Uterus (tissue), 4 donors: ENCODE measurements around the gene EPB41L2. TPM values are rescaled to one million over a fixed set of nuclear protein-coding genes. Genes with fewer than 3 reads are reported as not detected.
"Not testable (repeated sequence)": the region's sequence is repeated elsewhere in the genome, so short reads cannot be mapped to it uniquely, and the experiment has no call there.

Source experiments
- DNase-seq, 2 donors: peaks; one replicate each; pipeline ENCODE4 v3.0.0-alpha.2; 2019 to 2020
- H3K27ac ChIP-seq, 2 donors: fragments of 200-600 bp; sonication (generic); 1 replicate in 1 of 2; 2 replicates in 1 of 2; pipeline ENCODE4 v1.5.1; 2016 to 2018
- H3K27me3 ChIP-seq, 2 donors: fragments of 200-600 bp; sonication (generic); one replicate each; pipeline ENCODE4 v1.5.1; 2018 to 2019; ENCODE audit warnings: control low read depth in 1 of 2
- H3K36me3 ChIP-seq, 2 donors: fragments of 200-600 bp; sonication (generic); one replicate each; pipeline ENCODE4 v1.5.1; 2019; ENCODE audit warnings: control low read depth in 1 of 2
- H3K4me1 ChIP-seq, 2 donors: fragments of 200-600 bp; sonication (generic); one replicate each; pipeline ENCODE4 v1.5.1; 2018 to 2019; ENCODE audit warnings: control low read depth in 1 of 2
- H3K4me3 ChIP-seq, 2 donors: fragments of 200-600 bp; sonication (generic); 1 replicate in 1 of 2; 2 replicates in 1 of 2; pipeline ENCODE4 v1.5.1; 2018 to 2019; ENCODE audit warnings: mild to moderate bottlenecking in 1 of 2
- H3K9me3 ChIP-seq, 2 donors: fragments of 200-600 bp; sonication (generic); one replicate each; pipeline ENCODE4 v1.5.1; 2019; ENCODE audit warnings: control low read depth in 1 of 2
- CTCF ChIP-seq, 4 experiments: fragments of 200-600 bp in 2 of 4; fragments of 450-650 bp in 2 of 4; sonication (generic) in 2 of 4; IDR thresholded peaks; one replicate each; pipeline ENCODE4 v1.5.1; 2016 to 2019; ENCODE audit warnings: antibody characterized with exemption in 4 of 4, mild to moderate bottlenecking in 2 of 4, moderate library complexity in 1 of 4
- POLR2A ChIP-seq, 2 donors: fragments of 450-650 bp; IDR thresholded peaks; one replicate each; pipeline ENCODE4 v1.6.1; 2016; ENCODE audit warnings: antibody characterized with exemption in 2 of 2, mild to moderate bottlenecking in 1 of 2, moderate library complexity in 1 of 2
- intact Hi-C: fragments of 100-400 bp; cut with DNase I; formaldehyde crosslinking; loops from one replicate; pipeline ENCODE4 v1.15.1; 2023; ENCODE audit warnings: low total_unique reads
- total RNA-seq, 4 donors: library from RNA; depleted of rRNA in 3 of 4; stranded (reverse); fragments of >200 nt in 3 of 4; gene quantifications; one replicate each; pipeline versions ENCODE4 v1.1.0 to v1.2.4, GENCODE V29; 2014 to 2023
- donor health status: DM: yes; HTN: yes; CAD: no.

The EPB41L2 gene
- total RNA-seq, 4 donors from 2014 or later, result 72.5 to 237 (median 148) TPM

- Histone ChIP-seq H3K27me3 (no peaks in the 10 kb centered on the region), H3K4me3 (no peak overlapping the region), H3K36me3 (no peaks in the 10 kb centered on the region), H3K4me1 (no peaks in the 10 kb centered on the region), H3K27ac (no peak overlapping the region), H3K9me3 (no peaks in the 10 kb centered on the region)
- DNase-seq, result no peak
- TF ChIP-seq POLR2A (IDR thresholded peaks at IDR 0.05) (no peak), CTCF (IDR thresholded peaks at IDR 0.05) (no peak)
- intact Hi-C loops, result no loop called here
Measured at GRCh38 chr6:130922922-130923321, 140.1 kb downstream of the EPB41L2 start.

- H3K4me1 ChIP-seq, result no peaks in the 10 kb centered on the region
- no peaks in the 10 kb centered on the region for H3K9me3 ChIP-seq
- no peak for DNase-seq
- no peaks in the 10 kb centered on the region for H3K27me3 ChIP-seq
- no peaks in the 10 kb centered on the region for H3K36me3 ChIP-seq
- no peak for TF ChIP-seq POLR2A (IDR thresholded peaks at IDR 0.05)
- TF ChIP-seq CTCF (IDR thresholded peaks at IDR 0.05), result no peak
- H3K27ac ChIP-seq, result no peak overlapping the region
- intact Hi-C loops, result no loop called here
- H3K4me3 ChIP-seq, result no peak overlapping the region
Measured at GRCh38 chr6:130920969-130921368, 142.1 kb downstream of the EPB41L2 start.

- intact Hi-C loops, result no loop called here
- no peak overlapping the region for H3K4me3 ChIP-seq
- H3K4me1 ChIP-seq, result no peaks in the 10 kb centered on the region
- TF ChIP-seq CTCF (IDR thresholded peaks at IDR 0.05) (no peak), POLR2A (IDR thresholded peaks at IDR 0.05) (no peak)
- no peaks in the 10 kb centered on the region for H3K36me3 ChIP-seq
- no peak overlapping the region for H3K27ac ChIP-seq
- no peaks in the 10 kb centered on the region for H3K9me3 ChIP-seq
- H3K27me3 ChIP-seq, result no peaks in the 10 kb centered on the region
- DNase-seq, result no peak
Measured at GRCh38 chr6:130918171-130918570, 144.9 kb downstream of the EPB41L2 start.

GRCh38 chr6:130915606-130916005 lies 147.4 kb downstream of the EPB41L2 start:
- DNase-seq, H3K36me3 ChIP-seq, H3K27ac ChIP-seq, H3K27me3 ChIP-seq, H3K9me3 ChIP-seq, intact Hi-C loops, H3K4me3 ChIP-seq, H3K4me1 ChIP-seq: not testable (repeated sequence)

- Histone ChIP-seq H3K9me3 (no peaks in the 10 kb centered on the region), H3K4me3 (no peak overlapping the region), H3K4me1 (no peaks in the 10 kb centered on the region), H3K27ac (no peak overlapping the region), H3K36me3 (no peaks in the 10 kb centered on the region), H3K27me3 (no peaks in the 10 kb centered on the region)
- TF ChIP-seq CTCF (IDR thresholded peaks at IDR 0.05) (no peak), POLR2A (IDR thresholded peaks at IDR 0.05) (no peak)
- DNase-seq, result no peak
- intact Hi-C loops, result no loop called here
Measured at GRCh38 chr6:130913120-130913519, 149.9 kb downstream of the EPB41L2 start.

GRCh38 chr6:130912434-130912833 lies 150.6 kb downstream of the EPB41L2 start:
- Histone ChIP-seq H3K9me3 (no peaks in the 10 kb centered on the region), H3K36me3 (no peaks in the 10 kb centered on the region), H3K4me3 (no peak overlapping the region), H3K27ac (no peak overlapping the region), H3K4me1 (no peaks in the 10 kb centered on the region), H3K27me3 (no peaks in the 10 kb centered on the region)
- no peak for TF ChIP-seq POLR2A (IDR thresholded peaks at IDR 0.05)
- no peak for TF ChIP-seq CTCF (IDR thresholded peaks at IDR 0.05)
- intact Hi-C loops, result no loop called here
- no peak for DNase-seq
